Loucy (cell line): ENCODE data around the gene CTSA.

Experiments used
- EZH2phosphoT487 ChIP-seq: fragments of 200-600 bp; IDR thresholded peaks from 2 replicates; pipeline ENCODE4 v1.6.1; 2018; ENCODE audit warnings: antibody characterized with exemption, mild to moderate bottlenecking, moderate library complexity, borderline replicate concordance
- TF ChIP-seq, protein P1 (sequence below): fragments of 200-600 bp; sonication (generic); conservative IDR thresholded peaks from 2 replicates; pipeline ENCODE4 v1.5.1; 2014; ENCODE audit warnings: mild to moderate bottlenecking, antibody characterized with exemption, low read length

DNA sequence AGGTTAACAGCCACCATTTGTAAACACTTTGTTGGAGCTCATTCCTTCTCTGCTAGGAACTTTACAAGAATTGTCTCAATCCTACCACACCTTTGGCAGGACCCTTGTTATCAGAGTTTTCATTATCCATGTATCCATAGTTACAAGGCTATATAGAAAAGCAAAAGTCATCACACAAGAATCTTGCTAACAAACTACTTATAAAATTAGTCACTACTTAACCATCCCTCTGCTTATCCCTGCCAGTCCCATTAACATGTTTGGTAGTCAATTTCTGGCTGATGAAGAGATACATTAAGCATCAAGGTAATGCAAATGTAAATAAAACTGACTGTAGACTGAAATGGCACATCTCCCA is 23.3 kb upstream of the CTSA start:
- TF ChIP-seq, protein P1, sequence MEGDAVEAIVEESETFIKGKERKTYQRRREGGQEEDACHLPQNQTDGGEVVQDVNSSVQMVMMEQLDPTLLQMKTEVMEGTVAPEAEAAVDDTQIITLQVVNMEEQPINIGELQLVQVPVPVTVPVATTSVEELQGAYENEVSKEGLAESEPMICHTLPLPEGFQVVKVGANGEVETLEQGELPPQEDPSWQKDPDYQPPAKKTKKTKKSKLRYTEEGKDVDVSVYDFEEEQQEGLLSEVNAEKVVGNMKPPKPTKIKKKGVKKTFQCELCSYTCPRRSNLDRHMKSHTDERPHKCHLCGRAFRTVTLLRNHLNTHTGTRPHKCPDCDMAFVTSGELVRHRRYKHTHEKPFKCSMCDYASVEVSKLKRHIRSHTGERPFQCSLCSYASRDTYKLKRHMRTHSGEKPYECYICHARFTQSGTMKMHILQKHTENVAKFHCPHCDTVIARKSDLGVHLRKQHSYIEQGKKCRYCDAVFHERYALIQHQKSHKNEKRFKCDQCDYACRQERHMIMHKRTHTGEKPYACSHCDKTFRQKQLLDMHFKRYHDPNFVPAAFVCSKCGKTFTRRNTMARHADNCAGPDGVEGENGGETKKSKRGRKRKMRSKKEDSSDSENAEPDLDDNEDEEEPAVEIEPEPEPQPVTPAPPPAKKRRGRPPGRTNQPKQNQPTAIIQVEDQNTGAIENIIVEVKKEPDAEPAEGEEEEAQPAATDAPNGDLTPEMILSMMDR: no peak
- TF ChIP-seq EZH2phosphoT487: no peak
